OCI-LY1 (cell line): Measurements from ENCODE around the gene CRAMP1.

Experiments used
- CTCF ChIP-seq: fragments of 200-600 bp; sonication (generic), shearing (Covaris generic); IDR thresholded peaks from 2 replicates; pipeline ENCODE4 v1.5.1; 2017; ENCODE audit warnings: mild to moderate bottlenecking, antibody characterized with exemption, low read length, moderate library complexity, mixed read lengths
- EZH2 ChIP-seq: fragments of 200-600 bp; sonication (generic), shearing (Covaris generic); IDR thresholded peaks from 2 replicates; pipeline ENCODE4 v1.8.0; 2017; ENCODE audit warnings: borderline replicate concordance, mixed run types, mild to moderate bottlenecking, antibody characterized with exemption, low read length, moderate library complexity, mixed read lengths

- TF ChIP-seq CTCF (0 out of 2 replicates have a peak, but pooled peaks have one; percentile 19), EZH2 (no peak)
Observed at GRCh38 chr16:1691276-1691675, 79.1 kb downstream of the CRAMP1 start.
